HT1080 (cell line): ENCODE measurements around the gene FOXD2. TPM values are rescaled to one million over a fixed set of nuclear protein-coding genes. Genes with fewer than 3 reads are reported as not detected.
"Not testable (repeated sequence)": the region's sequence is repeated elsewhere in the genome, so short reads cannot be mapped to it uniquely, and the experiment has no call there.

Source experiments
- DNase-seq: peaks from one replicate; pipeline ENCODE4 v3.0.0-alpha.2; 2015; ENCODE audit warnings: low read depth
- total RNA-seq: library from RNA; depleted of rRNA; stranded (reverse); fragments of >200 nt; shearing (Covaris generic); gene quantifications from 2 replicates; pipeline ENCODE4 v1.2.3, GENCODE V29; 2014

FOXD2 gene
- total RNA-seq, 1 experiment from 2014 or later = 1.0 TPM

- DNase-seq = no peak
Measured at GRCh38 chr1:47439017-47439818, 1.4 kb downstream of the FOXD2 start.

DNA sequence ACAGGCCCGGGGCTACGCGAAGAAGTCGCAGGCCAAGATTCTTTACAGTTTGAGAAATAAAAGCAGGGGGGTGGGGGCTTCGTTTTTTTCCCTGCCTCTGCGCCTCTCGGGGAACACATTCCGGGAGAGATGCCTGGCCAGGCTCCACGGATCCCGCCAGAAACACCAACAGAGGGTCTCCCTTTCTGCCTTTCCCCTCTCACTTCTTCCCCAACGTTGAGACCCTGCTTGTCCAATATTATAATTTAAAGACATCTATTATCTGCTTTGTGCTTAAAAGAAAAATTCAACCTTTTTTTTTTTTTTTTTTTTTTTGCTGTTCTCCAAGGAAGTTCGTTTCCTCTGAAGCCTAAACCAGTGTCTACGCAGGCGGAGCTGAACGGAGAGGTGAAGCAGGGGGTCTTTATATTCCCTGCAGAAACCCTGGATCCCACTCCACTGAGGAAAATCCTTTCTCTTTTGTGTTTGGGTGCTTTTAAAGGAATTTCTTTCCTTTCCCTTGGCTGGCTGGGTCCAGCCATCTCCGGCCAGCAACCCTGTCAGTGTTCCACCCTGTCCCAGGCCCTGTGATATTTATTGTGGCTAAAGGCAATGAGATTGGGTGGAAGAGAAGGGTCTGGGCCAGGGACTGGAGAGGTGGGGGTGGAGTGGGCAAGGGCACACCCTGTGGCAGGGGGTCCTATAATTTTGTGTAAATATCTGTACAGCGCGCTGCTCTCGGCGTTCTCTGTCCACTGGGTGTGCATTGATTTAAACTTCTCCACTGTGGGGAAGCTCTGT lies 2.2 kb downstream of the FOXD2 start:
- no peak for DNase-seq

GRCh38 chr1:47440599-47441081 lies 2.8 kb downstream of the FOXD2 start:
- DNase-seq = no peak

- no peak for DNase-seq
Measured at GRCh38 chr1:47441450-47442106, 3.7 kb downstream of the FOXD2 start.

DNA sequence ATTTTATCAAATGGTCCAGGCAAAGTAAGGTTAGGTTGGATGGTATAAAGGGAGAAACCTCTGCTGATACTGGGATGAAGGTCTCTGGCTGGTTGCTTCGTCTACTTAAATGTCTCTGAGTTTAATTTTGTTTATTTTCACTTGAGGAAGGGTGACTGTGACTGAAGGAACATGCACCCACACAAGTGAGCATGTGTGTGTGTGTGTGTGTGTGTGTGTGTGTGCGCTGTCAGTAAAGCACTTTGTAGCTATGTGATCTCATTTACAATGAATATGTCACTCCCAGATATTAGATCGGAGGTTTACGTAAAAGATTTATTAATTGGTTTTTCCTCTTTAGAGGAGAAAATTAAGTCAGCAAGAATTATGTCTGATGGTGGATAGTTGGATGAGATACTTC lies 4.4 kb downstream of the FOXD2 start:
- DNase-seq = no peak

DNA sequence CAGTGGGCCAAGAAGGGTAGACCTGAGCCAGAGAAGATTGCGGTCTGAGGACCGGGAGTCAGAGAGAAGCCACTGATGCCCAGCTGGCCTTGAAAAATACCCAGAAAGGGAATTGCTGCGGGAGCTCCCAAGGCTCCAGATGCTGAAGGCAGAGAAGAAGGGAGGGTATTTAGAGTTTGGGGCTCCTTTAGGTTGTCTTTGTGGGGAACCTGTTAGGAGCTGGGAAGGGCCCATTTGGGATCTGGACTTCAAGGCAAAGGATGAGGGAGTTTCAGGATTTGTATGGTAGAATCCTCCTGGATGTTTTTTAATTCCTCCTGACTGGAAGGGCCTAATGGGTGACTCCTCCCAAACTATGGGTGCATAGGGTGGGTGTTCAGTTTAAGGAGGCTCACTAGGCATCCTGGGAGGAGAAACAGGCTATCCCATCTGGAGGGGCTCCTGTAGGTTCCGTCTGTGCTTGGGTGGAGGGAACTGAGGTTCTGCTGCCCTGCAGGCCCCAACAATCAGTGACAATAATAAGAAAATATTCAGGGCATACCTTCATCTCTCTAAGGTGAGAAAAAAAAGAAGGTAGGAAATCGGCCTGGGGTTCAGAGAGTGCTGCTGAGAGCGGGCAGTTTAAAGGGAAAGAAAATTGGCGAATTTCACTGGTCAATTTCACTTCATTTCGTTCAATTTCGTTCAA lies 5.1 kb downstream of the FOXD2 start:
- no peak for DNase-seq

DNA sequence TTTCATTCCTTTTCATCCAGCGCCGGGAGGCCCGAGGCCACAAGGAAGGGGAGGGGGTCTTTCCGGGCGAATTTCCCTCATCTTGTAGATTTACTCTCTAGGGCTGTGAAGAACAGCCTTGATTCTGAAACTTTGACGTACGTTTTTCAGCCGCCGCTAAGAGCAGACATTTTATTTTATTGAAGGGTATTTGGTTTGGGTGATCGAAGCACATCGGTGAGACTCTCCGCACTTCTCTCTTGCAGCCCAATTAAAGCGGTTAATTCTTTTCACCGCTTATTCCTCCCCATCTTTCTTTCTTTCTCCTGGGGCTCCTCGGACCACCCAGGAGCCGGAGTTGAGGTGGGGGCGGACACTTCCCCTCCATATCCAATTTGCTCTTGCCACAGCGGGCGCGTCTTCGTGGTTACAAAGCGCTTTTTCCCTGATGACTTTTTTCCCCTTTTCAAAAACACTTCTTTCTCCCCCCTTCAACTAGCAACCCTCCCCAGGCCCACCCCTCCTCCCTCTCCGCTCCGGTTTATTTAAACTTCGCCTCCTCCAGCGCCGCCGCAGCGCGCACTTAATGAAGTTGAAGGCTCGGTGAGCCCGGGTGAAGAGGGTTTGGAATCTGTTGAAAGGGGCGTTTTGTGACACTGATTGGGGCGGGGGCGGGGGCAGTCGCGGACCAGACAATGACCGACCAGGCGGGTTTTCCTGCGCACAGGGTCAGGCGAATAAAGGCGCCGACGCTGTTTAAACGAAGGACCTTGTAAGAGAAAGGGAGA lies 5.9 kb downstream of the FOXD2 start:
- DNase-seq = no peak

GRCh38 chr1:47444297-47444561 lies 6.4 kb downstream of the FOXD2 start:
- no peak for DNase-seq

DNA sequence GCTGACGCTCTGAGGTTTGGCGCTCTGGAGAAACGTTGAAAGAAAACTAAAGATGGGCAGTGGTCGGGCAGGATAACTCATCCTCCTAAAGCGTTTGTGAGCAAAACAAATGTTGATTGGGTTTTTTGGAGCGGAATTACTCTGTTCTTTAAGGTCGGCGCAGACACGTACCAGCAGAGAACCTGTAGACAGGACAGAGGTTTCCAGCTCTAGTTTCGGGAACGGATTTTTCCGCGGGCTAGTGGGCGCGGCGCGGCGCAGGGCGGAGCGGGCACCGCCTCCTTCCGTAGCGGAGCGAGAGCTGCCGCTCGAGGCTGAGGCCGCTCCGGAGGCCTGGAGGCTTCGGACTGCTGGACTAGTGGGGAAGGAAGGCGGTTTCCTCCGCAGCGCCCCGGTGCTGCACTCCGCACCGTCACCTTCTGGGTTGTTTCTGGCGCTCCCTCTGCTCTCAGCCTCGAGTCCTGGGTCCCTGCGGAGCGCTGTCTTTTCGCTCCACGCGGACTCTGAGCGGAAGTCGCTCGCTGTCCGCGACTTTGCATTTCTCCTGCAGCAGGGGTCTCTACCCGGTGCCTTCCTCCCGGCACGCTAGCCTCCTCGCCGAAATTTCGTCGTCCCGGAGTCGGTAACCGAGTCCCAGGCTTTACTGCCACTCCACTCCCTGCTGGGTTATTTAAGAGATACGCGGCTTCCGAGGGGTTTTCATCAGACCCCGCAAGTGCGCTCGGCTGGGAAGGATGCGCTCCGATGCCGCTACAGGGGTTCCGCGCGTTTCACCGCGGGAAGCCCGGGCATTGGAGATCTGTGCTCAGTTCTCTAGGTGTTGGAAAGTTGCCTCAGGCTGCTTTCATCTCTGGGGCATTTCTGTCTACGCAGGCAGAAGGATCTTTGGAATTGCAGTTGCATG lies 7.0 kb downstream of the FOXD2 start:
- no peak for DNase-seq

GRCh38 chr1:47445823-47446550 lies 8.1 kb downstream of the FOXD2 start:
- DNase-seq = no peak

DNA sequence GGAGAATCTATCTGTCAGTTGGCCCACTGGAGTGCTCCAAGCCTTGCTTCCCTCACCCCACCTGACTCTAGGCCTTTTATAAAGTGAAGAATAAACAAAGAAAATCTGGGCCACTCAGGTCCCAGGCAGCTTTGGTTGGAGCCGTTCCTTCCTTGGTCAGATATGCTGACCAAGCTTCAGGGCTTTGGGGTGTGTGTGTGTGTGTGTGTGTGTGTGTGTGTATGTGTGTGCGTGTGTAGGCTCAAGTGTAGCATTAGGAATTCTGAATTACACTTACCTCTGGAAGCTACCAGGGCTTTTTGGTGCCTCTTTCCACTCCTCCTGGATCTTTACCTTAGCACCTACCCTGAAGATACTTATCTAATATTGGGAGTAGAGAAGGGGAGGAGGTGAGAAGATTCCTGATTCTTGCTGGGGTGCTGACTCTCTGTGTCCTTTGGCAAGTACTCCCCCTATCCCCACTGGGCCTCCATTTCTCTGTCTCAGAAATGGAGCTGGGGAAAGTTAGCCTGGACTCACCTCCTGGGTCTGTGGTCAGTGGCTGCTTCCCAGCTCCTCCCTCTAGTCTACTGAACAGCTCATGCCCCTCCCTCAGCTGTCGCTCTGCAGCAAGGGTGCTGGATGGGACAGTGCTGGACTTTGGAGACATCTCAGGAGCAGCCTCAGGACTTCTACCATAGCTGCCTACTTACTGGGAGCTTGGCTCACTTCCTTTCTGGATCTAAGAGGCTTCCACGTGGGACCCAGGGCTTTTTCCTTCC lies 10.8 kb downstream of the FOXD2 start:
- no peak for DNase-seq

GRCh38 chr1:47449822-47450552 lies 12.1 kb downstream of the FOXD2 start:
- no peak for DNase-seq

DNA sequence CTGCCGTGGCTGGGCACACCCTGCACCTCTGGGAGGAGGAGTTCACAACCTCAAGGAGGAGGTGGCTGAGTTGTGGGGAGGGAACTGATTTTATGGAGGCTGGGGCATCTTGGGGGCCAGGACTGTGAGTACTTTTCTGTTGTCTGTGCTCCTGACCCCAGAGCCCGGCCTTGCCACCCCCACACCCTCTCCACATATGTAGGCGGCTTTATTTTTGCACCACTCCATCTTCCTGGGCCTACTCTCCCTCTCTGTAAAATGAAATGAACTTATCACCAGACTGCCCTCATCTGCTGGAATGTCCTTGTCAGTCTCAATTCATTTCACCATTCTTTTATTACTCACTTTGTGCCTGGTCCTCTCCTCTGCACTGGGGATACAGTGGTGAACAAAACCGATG lies 12.8 kb downstream of the FOXD2 start:
- no peak for DNase-seq

DNA sequence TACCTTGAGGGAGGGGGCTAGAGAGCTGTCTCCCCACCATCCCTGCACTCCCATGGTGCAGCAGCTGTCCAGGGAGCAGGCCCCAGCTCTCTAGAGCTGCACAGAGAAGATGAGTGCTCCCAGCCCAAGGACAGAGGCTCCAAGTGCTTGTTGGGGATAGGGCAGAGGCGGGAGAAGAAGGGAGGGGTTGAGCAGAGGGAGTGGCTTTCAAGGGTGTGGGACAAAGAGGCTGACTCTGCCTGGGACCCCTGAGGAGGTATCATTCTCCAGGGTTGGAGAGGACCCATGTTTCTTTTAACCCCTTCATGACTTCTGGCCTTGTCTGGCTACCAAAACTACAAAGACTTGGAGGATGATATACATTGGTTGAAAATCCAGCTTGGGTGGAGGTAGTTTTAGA lies 14.6 kb downstream of the FOXD2 start:
- DNase-seq = no peak

DNA sequence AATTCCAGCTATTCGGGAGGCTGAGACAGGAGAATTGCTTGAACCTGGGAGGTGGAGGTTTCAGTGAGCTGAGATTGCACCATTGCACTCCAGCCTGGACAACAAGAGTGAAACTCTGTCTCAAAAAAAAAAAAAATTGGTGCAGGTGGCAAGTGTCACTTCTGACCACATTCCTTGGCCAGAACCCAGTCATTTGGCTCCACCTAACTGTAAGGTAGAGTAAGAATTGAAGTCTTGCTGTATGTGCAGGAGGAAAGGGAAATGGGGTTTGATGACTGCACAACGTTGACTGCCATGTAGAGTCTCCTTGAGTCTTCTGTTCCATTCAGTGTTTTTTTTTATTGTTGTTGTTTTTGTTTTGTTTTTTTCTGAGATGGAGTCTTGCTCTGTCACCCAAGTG lies 16.1 kb downstream of the FOXD2 start:
- DNase-seq = not testable (repeated sequence)

GRCh38 chr1:47456250-47456649 lies 18.4 kb downstream of the FOXD2 start:
- DNase-seq = no peak

DNA sequence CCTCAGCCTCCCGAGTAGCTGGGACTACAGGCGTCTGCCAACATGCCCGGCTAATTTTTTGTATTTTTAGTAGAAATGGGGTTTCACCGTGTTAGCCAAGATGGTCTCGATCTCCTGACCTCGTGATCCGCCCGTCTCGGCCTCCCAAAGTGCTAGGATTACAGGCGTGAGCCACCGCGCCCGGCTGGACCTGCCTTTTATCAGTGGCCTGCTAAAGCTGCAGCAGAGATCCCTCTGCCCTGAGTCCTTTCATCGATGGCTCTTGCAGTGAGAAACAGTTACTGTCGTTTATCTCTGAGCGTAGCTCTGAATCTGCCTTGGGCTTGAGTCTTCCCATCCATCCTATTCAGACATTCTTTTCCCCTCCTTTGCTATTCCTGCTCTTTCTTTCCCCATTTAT lies 19.7 kb downstream of the FOXD2 start:
- DNase-seq = not testable (repeated sequence)
